GM19025 (cell line): ENCODE results near the gene AGPAT4.
"Not testable (repeated sequence)": the region's sequence is repeated elsewhere in the genome, so short reads cannot be mapped to it uniquely, and the experiment has no call there.

Source experiments
- ATAC-seq: cut with Tn5 transposase; IDR thresholded peaks from one replicate; pipeline ENCODE4 v1.9.1; 2021; ENCODE audit warnings: mild to moderate bottlenecking, low read depth, moderate library complexity; ENCODE audit not compliant: unreplicated experiment

AGPAT4 gene

GRCh38 chr6:161273752-161274487, at the start of gene AGPAT4:
TSS of gene AGPAT4 (minus strand) at chr6:161274061. CDS start at chr6:161232213, 41,848 bp downstream.
- ATAC-seq, result peak; percentile 96

GRCh38 chr6:161319231-161319630, 45.4 kb upstream of the AGPAT4 start:
- no peak for ATAC-seq

GRCh38 chr6:161318456-161318855, 44.6 kb upstream of the AGPAT4 start:
- no peak for ATAC-seq

- ATAC-seq, result no peak
These were observed 42.7 kb upstream of the AGPAT4 start for GRCh38 chr6:161316531-161316930.

GRCh38 chr6:161315246-161315917, 41.5 kb upstream of the AGPAT4 start:
- ATAC-seq, result not testable (repeated sequence)

GRCh38 chr6:161314541-161315245, 40.8 kb upstream of the AGPAT4 start:
- ATAC-seq, result not testable (repeated sequence)

- ATAC-seq, result no peak
These were observed 40.2 kb upstream of the AGPAT4 start for GRCh38 chr6:161313940-161314509.

- not testable (repeated sequence) for ATAC-seq
These were observed 39.6 kb upstream of the AGPAT4 start for GRCh38 chr6:161313475-161313874.

- not testable (repeated sequence) for ATAC-seq
These were observed 35.9 kb upstream of the AGPAT4 start for GRCh38 chr6:161309774-161310173.

GRCh38 chr6:161308075-161308655, 34.3 kb upstream of the AGPAT4 start:
- no peak for ATAC-seq

GRCh38 chr6:161305860-161306259, 32.0 kb upstream of the AGPAT4 start:
- ATAC-seq, result no peak

- no peak for ATAC-seq
These were observed 29.9 kb upstream of the AGPAT4 start for GRCh38 chr6:161303628-161304340.

- ATAC-seq, result no peak
These were observed 29.1 kb upstream of the AGPAT4 start for GRCh38 chr6:161302949-161303348.

- ATAC-seq, result no peak
These were observed 27.5 kb upstream of the AGPAT4 start for GRCh38 chr6:161301338-161301737.

GRCh38 chr6:161300823-161301222, 27.0 kb upstream of the AGPAT4 start:
- no peak for ATAC-seq

- no peak for ATAC-seq
These were observed 25.9 kb upstream of the AGPAT4 start for GRCh38 chr6:161299726-161300125.

GRCh38 chr6:161295784-161296183, 21.9 kb upstream of the AGPAT4 start:
- no peak for ATAC-seq

- no peak for ATAC-seq
These were observed 18.9 kb upstream of the AGPAT4 start for GRCh38 chr6:161292650-161293281.

- no peak for ATAC-seq
These were observed 18.3 kb upstream of the AGPAT4 start for GRCh38 chr6:161292145-161292544.

- ATAC-seq, result no peak
These were observed 16.9 kb upstream of the AGPAT4 start for GRCh38 chr6:161290751-161291150.
